ENCODE measurements around the gene TCF19.

DNA sequence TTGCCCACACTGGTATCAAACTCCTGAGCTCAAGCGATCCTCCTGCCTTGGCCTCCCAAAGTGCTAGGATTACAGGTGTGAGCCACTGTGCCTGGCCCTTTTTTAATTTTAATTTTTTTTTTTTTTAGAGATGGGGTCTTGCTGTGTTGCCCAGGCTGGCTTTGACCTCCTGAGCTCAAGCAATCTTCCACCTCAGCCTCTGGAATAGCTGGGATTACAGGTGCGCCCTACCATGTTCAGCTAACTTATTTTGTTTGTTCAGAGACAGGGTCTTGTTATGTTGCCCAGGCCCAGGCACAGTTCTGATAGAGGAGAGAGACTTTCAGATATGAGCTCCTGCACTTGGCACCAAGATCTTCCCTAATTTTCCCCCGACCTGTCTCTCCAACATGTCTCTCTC, 27.6 kb upstream of the TCF19 start:
- TF ChIP-seq CTCF (IDR thresholded peaks at IDR 0.05) (no peak), POLR2AphosphoS5 (IDR thresholded peaks at IDR 0.05; ENCODE audit: low read depth, low read length) (no peak), REST (IDR thresholded peaks at IDR 0.05; ENCODE audit: insufficient read depth in 1 of 2, low read depth in 2 of 2, low read length in 1 of 2) (no peak), SIN3A (IDR thresholded peaks at IDR 0.05; ENCODE audit: borderline replicate concordance, insufficient read depth, low read depth, low read length) (no peak)
